Measurements from ENCODE around the gene ATP8B3. TPM values are rescaled to one million over a fixed set of nuclear protein-coding genes. Genes with fewer than 3 reads are reported as not detected.

ATP8B3 gene
- total RNA-seq, 1 experiment from 2014 or later = 9.6 TPM

DNA sequence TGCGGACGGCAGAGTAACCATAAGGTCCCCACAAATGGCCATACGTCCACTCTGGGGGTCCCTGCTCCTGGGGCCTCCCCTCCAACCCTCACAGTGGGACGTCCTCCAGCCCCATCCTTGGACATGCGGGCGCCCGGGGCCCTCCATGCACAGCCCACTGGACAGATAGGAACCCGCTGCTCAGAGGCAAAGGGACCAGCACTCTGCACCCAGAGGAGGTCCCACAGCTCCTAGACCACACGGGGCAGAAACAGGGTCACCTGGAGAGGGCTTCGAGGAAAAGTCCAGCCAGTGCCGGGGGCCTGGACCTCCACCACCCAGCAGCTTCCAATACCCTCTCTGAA lies 25.1 kb upstream of the ATP8B3 start:
- Histone ChIP-seq H3K23ac (ENCODE audit: insufficient read length, low read depth, low read length) (no peak overlapping the region), H3K4me1 (ENCODE audit: insufficient read depth, low read length) (no peaks in the 10 kb centered on the region), H3K14ac (ENCODE audit: insufficient read depth, low read length) (no peak overlapping the region), H3K18ac (ENCODE audit: insufficient read length, low read depth, low read length) (no peak overlapping the region), H2BK5ac (ENCODE audit: insufficient read length, low read length) (no peak overlapping the region), H3K27ac (ENCODE audit: insufficient read length, low read depth, low read length) (no peak overlapping the region), H2BK15ac (ENCODE audit: low read depth, low read length) (no peak overlapping the region), H3K79me1 (ENCODE audit: insufficient read depth, low read depth, low read length, poor library complexity, severe bottlenecking) (peaks cover 11% of the 10 kb centered on the region), H3K56ac (ENCODE audit: insufficient read length, low read depth, low read length) (no peak overlapping the region), H2AFZ (ENCODE audit: low read length) (no peak overlapping the region), H4K91ac (ENCODE audit: insufficient read length, low read depth, low read length) (no peak overlapping the region), H3K4me2 (ENCODE audit: insufficient read depth, insufficient read length, low read length) (no peak overlapping the region), H3K23me2 (ENCODE audit: insufficient read length, low read depth, low read length, poor library complexity, severe bottlenecking) (no peaks in the 10 kb centered on the region), H2BK120ac (ENCODE audit: low read depth, low read length, poor library complexity, severe bottlenecking) (no peak overlapping the region), H2BK20ac (ENCODE audit: low read depth, low read length, poor library complexity, severe bottlenecking) (no peak overlapping the region), H4K8ac (replicated peaks; ENCODE audit: insufficient read length, low read depth, low read length) (no peak overlapping the region), H3K9ac (ENCODE audit: extremely low read depth, insufficient read length, low read length) (no peak overlapping the region), H3T11ph (ENCODE audit: low read length) (no peak overlapping the region), H3K9me3 (ENCODE audit: control insufficient read depth, low read depth, low read length) (no peaks in the 10 kb centered on the region), H2AK5ac (ENCODE audit: insufficient read length, low read length) (no peak overlapping the region), H3K79me2 (ENCODE audit: insufficient read depth, low read length) (peaks cover 5% of the 10 kb centered on the region; the same call in 1 of the 2 replicates), H3K27me3 (ENCODE audit: insufficient read depth, low read length) (no peaks in the 10 kb centered on the region), H4K5ac (ENCODE audit: insufficient read length, low read depth, low read length) (no peak overlapping the region), H4K20me1 (ENCODE audit: control insufficient read depth, insufficient read depth, insufficient read length) (peaks cover 4% of the 10 kb centered on the region), H3K4ac (ENCODE audit: low read depth, low read length) (no peak overlapping the region), H2BK12ac (ENCODE audit: insufficient read length, low read depth, low read length) (no peak overlapping the region)
- Mint-ChIP-seq H3K4me3 (no peak overlapping the region), H3K9me3 (no peaks in the 10 kb centered on the region; a peak in 1 of 5 replicates), H3K27ac (no peak overlapping the region), H3K4me1 (peaks cover 2 to 10% of the 10 kb centered on the region in 2 experiments; a peak in 3 of 4 replicates), H3K27me3 (ENCODE audit: low read depth) (no peaks in the 10 kb centered on the region), H3K36me3 (ENCODE audit: insufficient read depth in 1 of 3, low read depth in 3 of 3) (peaks cover 0 to 4% (median 0%) of the 10 kb centered on the region in 3 experiments; a peak in 1 of 7 replicates)
- TF ChIP-seq, protein P1, sequence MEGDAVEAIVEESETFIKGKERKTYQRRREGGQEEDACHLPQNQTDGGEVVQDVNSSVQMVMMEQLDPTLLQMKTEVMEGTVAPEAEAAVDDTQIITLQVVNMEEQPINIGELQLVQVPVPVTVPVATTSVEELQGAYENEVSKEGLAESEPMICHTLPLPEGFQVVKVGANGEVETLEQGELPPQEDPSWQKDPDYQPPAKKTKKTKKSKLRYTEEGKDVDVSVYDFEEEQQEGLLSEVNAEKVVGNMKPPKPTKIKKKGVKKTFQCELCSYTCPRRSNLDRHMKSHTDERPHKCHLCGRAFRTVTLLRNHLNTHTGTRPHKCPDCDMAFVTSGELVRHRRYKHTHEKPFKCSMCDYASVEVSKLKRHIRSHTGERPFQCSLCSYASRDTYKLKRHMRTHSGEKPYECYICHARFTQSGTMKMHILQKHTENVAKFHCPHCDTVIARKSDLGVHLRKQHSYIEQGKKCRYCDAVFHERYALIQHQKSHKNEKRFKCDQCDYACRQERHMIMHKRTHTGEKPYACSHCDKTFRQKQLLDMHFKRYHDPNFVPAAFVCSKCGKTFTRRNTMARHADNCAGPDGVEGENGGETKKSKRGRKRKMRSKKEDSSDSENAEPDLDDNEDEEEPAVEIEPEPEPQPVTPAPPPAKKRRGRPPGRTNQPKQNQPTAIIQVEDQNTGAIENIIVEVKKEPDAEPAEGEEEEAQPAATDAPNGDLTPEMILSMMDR (conservative IDR thresholded peaks at IDR 0.05) = no peak
- no peak for DNase-seq
- WGBS (ENCODE audit: extremely low coverage, insufficient read length, low lambda C conversion rate) = no CpG with 5 or more reads among the region's 11 CpGs

All from H9 (cell line).